ENCODE results near the gene TMA7. TPM values are rescaled to one million over a fixed set of nuclear protein-coding genes. Genes with fewer than 3 reads are reported as not detected.

The TMA7 gene
- total RNA-seq, 3 donors from 2014 or later = 270 to 343 (median 333) TPM

DNA sequence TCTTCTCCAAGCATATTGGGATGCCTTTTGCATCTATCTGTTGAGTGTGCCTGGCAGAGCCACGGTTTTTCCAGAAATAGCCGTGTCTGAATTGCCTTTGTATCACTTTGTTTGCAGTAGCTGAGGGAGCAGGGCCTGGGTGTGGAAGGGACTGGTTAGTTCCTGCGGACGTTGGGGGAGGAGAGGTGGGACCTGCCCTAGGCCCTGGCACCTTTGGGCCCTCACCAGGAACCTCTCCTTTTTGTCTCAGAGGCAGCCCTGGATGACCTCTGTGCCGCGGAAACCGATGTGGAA, 25.1 kb downstream of the TMA7 start:
- Histone ChIP-seq H3K9me3 (no peaks in the 10 kb centered on the region), H3K4me1 (peaks cover 17 to 27% of the 10 kb centered on the region in 2 donors), H3K4me3 (no peak overlapping the region), H3K36me3 (no peaks in the 10 kb centered on the region), H3K27me3 (no peaks in the 10 kb centered on the region), H3K27ac (peak overlapping the region; percentile 99 to 100)
- TF ChIP-seq, protein P1, sequence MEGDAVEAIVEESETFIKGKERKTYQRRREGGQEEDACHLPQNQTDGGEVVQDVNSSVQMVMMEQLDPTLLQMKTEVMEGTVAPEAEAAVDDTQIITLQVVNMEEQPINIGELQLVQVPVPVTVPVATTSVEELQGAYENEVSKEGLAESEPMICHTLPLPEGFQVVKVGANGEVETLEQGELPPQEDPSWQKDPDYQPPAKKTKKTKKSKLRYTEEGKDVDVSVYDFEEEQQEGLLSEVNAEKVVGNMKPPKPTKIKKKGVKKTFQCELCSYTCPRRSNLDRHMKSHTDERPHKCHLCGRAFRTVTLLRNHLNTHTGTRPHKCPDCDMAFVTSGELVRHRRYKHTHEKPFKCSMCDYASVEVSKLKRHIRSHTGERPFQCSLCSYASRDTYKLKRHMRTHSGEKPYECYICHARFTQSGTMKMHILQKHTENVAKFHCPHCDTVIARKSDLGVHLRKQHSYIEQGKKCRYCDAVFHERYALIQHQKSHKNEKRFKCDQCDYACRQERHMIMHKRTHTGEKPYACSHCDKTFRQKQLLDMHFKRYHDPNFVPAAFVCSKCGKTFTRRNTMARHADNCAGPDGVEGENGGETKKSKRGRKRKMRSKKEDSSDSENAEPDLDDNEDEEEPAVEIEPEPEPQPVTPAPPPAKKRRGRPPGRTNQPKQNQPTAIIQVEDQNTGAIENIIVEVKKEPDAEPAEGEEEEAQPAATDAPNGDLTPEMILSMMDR (IDR thresholded peaks at IDR 0.05) = no peak
- TF ChIP-seq POLR2A (IDR thresholded peaks at IDR 0.05) (no peak), POLR2AphosphoS5 (IDR thresholded peaks at IDR 0.05) (no peak)
- intact Hi-C loops (cut with DNase I; ENCODE audit: low total_unique reads) = no loop called here
- no peak for DNase-seq (ENCODE audit: low spot score in 2 of 2)

DNA sequence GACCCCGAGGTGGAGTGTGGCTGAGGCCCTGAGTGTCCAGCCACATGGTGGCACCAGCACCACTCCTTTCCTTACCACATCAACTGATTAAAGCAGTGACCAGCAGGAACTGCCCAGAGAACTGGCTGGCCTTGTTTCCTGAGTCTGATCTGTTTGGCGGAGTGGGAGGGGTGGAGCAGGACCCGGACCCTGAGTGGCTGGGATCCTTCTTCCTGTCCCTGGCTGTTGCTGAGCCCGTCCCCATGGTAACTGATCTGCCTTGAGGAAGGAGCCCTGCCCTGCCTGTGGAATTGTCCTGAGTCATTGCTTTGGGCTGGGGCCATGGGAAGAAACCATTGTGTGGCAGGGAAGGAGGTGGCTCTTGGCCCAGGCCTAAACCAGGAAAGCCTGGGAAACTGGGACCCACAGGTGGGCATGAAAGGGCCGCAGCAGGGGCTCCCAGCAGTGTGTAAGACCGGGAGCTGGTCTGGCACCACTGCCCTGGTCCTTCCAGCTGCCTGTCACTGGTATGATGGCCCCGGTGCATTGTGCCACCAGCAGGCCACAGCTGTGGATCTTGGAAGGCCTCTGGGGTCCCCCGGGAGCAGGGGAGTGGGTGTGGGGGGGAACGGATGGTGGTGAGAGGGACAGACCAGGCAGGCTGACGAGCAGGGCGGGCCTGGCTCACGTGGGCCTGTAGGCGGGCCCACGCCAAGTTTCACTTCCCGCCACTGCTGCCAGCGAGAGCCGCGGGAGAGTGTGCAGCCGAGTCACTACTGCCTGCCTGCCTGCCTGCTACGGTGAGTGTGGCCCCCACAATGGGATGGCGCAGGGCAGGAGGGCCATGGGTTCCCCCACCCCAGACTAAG, 25.7 kb downstream of the TMA7 start:
- Histone ChIP-seq H3K9me3 (no peaks in the 10 kb centered on the region), H3K4me3 (peak overlapping the region; percentile 56 to 72 (median 58)), H3K4me1 (peaks cover 19 to 31% of the 10 kb centered on the region in 2 donors), H3K27ac (peak overlapping the region; percentile 99 to 100), H3K36me3 (no peaks in the 10 kb centered on the region), H3K27me3 (no peaks in the 10 kb centered on the region)
- intact Hi-C loops (cut with DNase I; ENCODE audit: low total_unique reads) = no loop called here
- TF ChIP-seq POLR2A (IDR thresholded peaks at IDR 0.05) (no peak), POLR2AphosphoS5 (IDR thresholded peaks at IDR 0.05) (peak; percentile 79 to 93 (median 87))
- TF ChIP-seq, protein P1 (IDR thresholded peaks at IDR 0.05) = peak; percentile 51 to 77 (median 70)
- DNase-seq (ENCODE audit: low spot score in 2 of 2) = peak; percentile 98 to 99

DNA sequence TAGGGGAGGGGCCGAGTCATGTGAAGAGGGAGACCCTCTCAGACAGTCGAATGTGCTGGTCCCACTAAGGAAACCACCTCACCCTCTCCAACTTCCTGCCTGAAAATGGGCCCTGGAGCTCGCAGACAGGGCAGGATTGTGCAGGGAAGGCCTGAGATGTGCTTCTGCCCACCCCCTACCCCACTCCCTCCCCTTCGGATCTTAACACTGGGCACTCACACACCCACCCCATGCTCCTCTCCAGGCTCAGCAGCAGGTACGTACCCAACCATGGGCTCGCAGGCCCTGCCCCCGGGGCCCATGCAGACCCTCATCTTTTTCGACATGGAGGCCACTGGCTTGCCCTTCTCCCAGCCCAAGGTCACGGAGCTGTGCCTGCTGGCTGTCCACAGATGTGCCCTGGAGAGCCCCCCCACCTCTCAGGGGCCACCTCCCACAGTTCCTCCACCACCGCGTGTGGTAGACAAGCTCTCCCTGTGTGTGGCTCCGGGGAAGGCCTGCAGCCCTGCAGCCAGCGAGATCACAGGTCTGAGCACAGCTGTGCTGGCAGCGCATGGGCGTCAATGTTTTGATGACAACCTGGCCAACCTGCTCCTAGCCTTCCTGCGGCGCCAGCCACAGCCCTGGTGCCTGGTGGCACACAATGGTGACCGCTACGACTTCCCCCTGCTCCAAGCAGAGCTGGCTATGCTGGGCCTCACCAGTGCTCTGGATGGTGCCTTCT, 26.5 kb downstream of the TMA7 start:
- intact Hi-C loops (cut with DNase I; ENCODE audit: low total_unique reads) = no loop called here
- peak overlapping the region; percentile 56 to 72 (median 58) for H3K4me3 ChIP-seq
- peaks cover 19 to 31% of the 10 kb centered on the region in 2 donors for H3K4me1 ChIP-seq
- DNase-seq (ENCODE audit: low spot score in 2 of 2) = no peak
- H3K9me3 ChIP-seq = no peaks in the 10 kb centered on the region
- no peaks in the 10 kb centered on the region for H3K36me3 ChIP-seq
- no peak for TF ChIP-seq POLR2A (IDR thresholded peaks at IDR 0.05)
- no peaks in the 10 kb centered on the region for H3K27me3 ChIP-seq
- H3K27ac ChIP-seq = peak overlapping the region; percentile 99 to 100

DNA sequence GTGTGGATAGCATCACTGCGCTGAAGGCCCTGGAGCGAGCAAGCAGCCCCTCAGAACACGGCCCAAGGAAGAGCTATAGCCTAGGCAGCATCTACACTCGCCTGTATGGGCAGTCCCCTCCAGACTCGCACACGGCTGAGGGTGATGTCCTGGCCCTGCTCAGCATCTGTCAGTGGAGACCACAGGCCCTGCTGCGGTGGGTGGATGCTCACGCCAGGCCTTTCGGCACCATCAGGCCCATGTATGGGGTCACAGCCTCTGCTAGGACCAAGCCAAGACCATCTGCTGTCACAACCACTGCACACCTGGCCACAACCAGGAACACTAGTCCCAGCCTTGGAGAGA, 27.0 kb downstream of the TMA7 start:
- TF ChIP-seq, protein P1 (IDR thresholded peaks at IDR 0.05) = no peak
- no peaks in the 10 kb centered on the region for H3K27me3 ChIP-seq
- intact Hi-C loops (cut with DNase I; ENCODE audit: low total_unique reads) = no loop called here
- DNase-seq (ENCODE audit: low spot score in 2 of 2) = no peak
- H3K4me1 ChIP-seq = peaks cover 19 to 31% of the 10 kb centered on the region in 2 donors
- H3K36me3 ChIP-seq = no peaks in the 10 kb centered on the region
- peak overlapping the region; percentile 56 to 72 (median 58) for H3K4me3 ChIP-seq
- H3K9me3 ChIP-seq = no peaks in the 10 kb centered on the region
- H3K27ac ChIP-seq = peak overlapping the region; percentile 99 to 100

DNA sequence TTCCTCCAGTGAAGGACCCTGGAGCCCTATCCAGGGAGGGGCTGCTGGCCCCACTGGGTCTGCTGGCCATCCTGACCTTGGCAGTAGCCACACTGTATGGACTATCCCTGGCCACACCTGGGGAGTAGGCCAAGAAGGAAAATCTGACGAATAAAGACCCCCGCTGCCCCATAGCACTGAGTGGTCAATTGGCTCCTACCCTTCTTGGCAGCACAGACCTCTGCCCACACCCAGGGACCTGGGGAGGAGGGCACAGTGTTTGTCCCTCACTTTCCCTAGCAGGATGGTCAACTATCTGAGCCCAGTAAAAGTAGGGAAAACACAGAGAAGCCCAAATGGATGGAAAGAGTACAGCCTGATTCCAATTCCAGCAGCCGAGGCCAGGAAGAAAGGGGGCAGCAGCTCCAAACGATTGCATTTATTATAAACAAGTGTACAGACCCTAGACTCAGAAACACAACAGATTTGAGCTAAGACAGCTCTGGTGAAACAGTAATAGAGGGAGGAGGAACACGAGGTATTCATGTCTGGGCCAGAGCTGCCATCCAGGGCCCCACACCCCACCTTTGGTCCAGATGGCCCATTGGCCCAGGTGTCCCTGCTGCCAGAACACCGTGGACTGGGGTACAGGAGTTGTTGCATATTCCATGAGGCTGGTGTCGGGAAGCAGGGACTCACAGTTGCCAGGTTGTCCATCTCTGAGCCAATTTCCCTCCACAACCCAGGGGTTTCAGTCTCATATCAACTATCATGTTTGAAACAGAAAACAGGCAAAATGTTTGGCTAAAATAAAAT, 27.6 kb downstream of the TMA7 start:
- Histone ChIP-seq H3K4me1 (peaks cover 19 to 31% of the 10 kb centered on the region in 2 donors), H3K36me3 (no peaks in the 10 kb centered on the region)
- TF ChIP-seq POLR2A (IDR thresholded peaks at IDR 0.05) (no peak), POLR2AphosphoS5 (IDR thresholded peaks at IDR 0.05) (no peak)
- TF ChIP-seq, protein P1 (IDR thresholded peaks at IDR 0.05) = no peak

More for the DNA sequence above, 27.6 kb downstream of the TMA7 start:
- peak overlapping the region; percentile 99 to 100 for H3K27ac ChIP-seq
- no peaks in the 10 kb centered on the region for H3K27me3 ChIP-seq
- intact Hi-C loops (cut with DNase I; ENCODE audit: low total_unique reads) = no loop called here
- H3K4me3 ChIP-seq = peak overlapping the region; percentile 56 to 72 (median 58)
- no peak for DNase-seq (ENCODE audit: low spot score in 2 of 2)
- H3K9me3 ChIP-seq = no peaks in the 10 kb centered on the region

Measured in breast epithelium (tissue), 4 donors.